ENCODE results near the gene LRIT2. TPM values are rescaled to one million over a fixed set of nuclear protein-coding genes. Genes with fewer than 3 reads are reported as not detected.

LRIT2 gene
- total and polyA plus RNA-seq, 7 experiments from 2014 or later: not detected

DNA sequence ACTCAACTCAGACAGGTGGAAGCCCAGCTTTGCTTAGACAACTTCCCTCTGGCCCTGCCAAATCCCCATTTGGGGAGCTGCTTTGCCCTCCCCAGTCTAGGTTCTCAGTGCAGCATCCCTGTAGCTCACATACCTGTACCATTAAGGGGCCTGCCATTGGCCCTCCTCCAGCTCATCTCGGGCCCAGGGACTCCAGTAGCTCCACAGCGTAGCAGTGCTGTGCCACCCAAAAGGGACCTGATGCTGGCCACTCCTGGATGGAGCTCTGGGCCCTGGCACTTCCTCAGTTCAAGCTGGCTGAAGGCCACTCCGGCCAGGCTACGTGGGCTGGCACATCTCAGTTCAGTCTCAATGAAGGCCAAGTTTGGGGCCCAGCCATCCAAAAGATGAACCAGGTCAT lies 8.6 kb upstream of the LRIT2 start:
- H3K9me3 ChIP-seq (ENCODE audit: control insufficient read depth in 2 of 3, low read length in 3 of 3): no peaks in the 10 kb centered on the region
- H3K27ac ChIP-seq (ENCODE audit: low read depth, low read length): no peak overlapping the region
- H3K4me3 ChIP-seq (ENCODE audit: low read length): no peak overlapping the region
- H3K27ac Mint-ChIP-seq: no peak overlapping the region
- CTCF ChIA-PET: no interaction called here
- ATAC-seq (no peak), DNase-seq (no peak)
- no peaks in the 10 kb centered on the region for H3K4me1 Mint-ChIP-seq
- no peaks in the 10 kb centered on the region for H3K36me3 ChIP-seq (ENCODE audit: control insufficient read depth in 2 of 3, insufficient read depth in 3 of 3, low read length in 3 of 3)
- intact Hi-C loops (cut with micrococcal nuclease): no loop called here
- no peak overlapping the region for H3K4me3 Mint-ChIP-seq
- H3K27me3 Mint-ChIP-seq: peaks cover 5 to 33% (median 16%) of the 10 kb centered on the region in 5 donors
- H3K4me1 ChIP-seq (ENCODE audit: control insufficient read depth in 2 of 2, insufficient read depth in 2 of 2, low read length in 2 of 2): no peaks in the 10 kb centered on the region
- no peaks in the 10 kb centered on the region for H3K27me3 ChIP-seq (ENCODE audit: control insufficient read depth in 2 of 2, insufficient read depth in 2 of 2, low read length in 2 of 2)
- POLR2A ChIA-PET: no interaction called here
- no peaks in the 10 kb centered on the region for H3K36me3 Mint-ChIP-seq
- no peaks in the 10 kb centered on the region for H3K9me3 Mint-ChIP-seq

DNA sequence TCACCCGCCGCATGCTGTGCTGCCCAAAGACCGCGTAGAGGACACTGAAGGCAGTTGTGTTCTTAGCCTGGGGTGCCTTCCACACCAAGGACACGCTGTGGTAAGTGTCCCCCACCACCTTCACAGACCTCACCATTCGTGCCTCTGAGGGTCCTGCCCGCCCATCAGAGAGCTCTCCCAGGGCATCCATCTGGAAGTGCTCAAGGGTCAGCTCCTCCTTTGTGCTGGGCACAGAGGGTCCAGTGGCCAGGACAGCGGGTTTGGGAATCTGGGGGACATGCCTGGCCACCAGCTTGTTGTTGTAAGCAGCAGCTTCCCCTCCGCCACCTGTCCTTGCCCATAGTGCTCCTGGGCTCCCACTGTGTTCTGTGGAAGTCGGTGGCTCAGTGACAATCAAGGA lies 7.0 kb upstream of the LRIT2 start:
- H3K27me3 ChIP-seq (ENCODE audit: control insufficient read depth in 2 of 2, insufficient read depth in 2 of 2, low read length in 2 of 2): no peaks in the 10 kb centered on the region
- H3K9me3 Mint-ChIP-seq: no peaks in the 10 kb centered on the region
- DNase-seq (no peak), ATAC-seq (no peak)
- intact Hi-C loops (cut with micrococcal nuclease): no loop called here
- no peaks in the 10 kb centered on the region for H3K36me3 ChIP-seq (ENCODE audit: control insufficient read depth in 2 of 3, insufficient read depth in 3 of 3, low read length in 3 of 3)
- H3K36me3 Mint-ChIP-seq: no peaks in the 10 kb centered on the region
- no peak overlapping the region for H3K4me3 Mint-ChIP-seq
- H3K4me3 ChIP-seq (ENCODE audit: low read length): no peak overlapping the region
- ChIA-PET CTCF (no interaction called here), POLR2A (no interaction called here)
- H3K9me3 ChIP-seq (ENCODE audit: control insufficient read depth in 2 of 3, low read length in 3 of 3): no peaks in the 10 kb centered on the region
- peaks cover 5 to 39% (median 20%) of the 10 kb centered on the region in 5 donors for H3K27me3 Mint-ChIP-seq
- H3K27ac ChIP-seq (ENCODE audit: low read depth, low read length): no peak overlapping the region
- H3K4me1 ChIP-seq (ENCODE audit: control insufficient read depth in 2 of 2, insufficient read depth in 2 of 2, low read length in 2 of 2): no peaks in the 10 kb centered on the region
- no peaks in the 10 kb centered on the region for H3K4me1 Mint-ChIP-seq
- H3K27ac Mint-ChIP-seq: no peak overlapping the region

DNA sequence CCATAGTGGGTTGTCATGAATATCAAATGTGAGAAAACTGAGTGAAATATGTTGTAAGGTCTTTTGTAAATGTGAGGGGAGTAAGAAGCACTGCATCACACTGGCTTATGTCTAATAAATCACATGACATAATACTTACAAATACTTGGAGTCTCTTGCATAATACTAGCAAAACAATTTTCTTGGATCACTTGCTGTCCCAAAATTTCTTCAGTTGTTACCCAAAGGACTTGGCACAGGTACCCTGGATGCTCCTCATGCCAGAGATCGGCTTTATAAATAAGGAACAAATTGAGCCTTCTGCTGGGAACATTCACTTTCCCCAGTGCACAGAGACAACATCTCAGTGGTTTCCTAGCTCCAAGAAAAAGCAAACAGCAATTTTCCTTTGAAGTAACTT lies 5.0 kb upstream of the LRIT2 start:
- Mint-ChIP-seq H3K27ac (no peak overlapping the region), H3K27me3 (peaks cover 7 to 34% (median 17%) of the 10 kb centered on the region in 5 donors), H3K4me3 (no peak overlapping the region), H3K4me1 (no peaks in the 10 kb centered on the region), H3K9me3 (no peaks in the 10 kb centered on the region), H3K36me3 (no peaks in the 10 kb centered on the region)
- Histone ChIP-seq H3K36me3 (ENCODE audit: control insufficient read depth in 2 of 3, insufficient read depth in 3 of 3, low read length in 3 of 3) (no peaks in the 10 kb centered on the region), H3K9me3 (ENCODE audit: control insufficient read depth in 2 of 3, low read length in 3 of 3) (no peaks in the 10 kb centered on the region), H3K27ac (ENCODE audit: low read depth, low read length) (no peak overlapping the region), H3K4me1 (ENCODE audit: control insufficient read depth in 2 of 2, insufficient read depth in 2 of 2, low read length in 2 of 2) (no peaks in the 10 kb centered on the region), H3K4me3 (ENCODE audit: low read length) (no peak overlapping the region), H3K27me3 (ENCODE audit: control insufficient read depth in 2 of 2, insufficient read depth in 2 of 2, low read length in 2 of 2) (no peaks in the 10 kb centered on the region)
- DNase-seq (no peak), ATAC-seq (no peak)
- intact Hi-C loops (cut with micrococcal nuclease): no loop called here
- ChIA-PET POLR2A (no interaction called here), CTCF (no interaction called here)

DNA sequence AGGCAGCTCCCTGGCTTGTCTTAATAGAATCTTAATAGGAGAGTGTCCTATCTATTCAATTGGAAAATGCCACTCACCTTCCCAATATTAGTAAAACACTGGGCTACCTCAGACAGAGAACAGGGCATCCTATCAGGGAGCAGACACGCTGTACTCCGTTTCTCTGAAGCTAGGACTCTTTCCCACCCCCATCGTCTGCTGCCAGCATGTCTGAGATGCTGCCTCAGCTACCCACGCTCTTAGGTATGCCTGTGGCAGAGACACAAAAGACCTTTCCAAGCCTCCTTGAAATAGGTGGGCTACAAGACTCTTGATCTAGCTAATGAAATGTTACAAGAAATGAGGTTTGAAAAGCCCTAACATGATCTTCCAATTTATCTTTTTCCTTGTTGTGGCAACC lies 2.5 kb upstream of the LRIT2 start:
- no peaks in the 10 kb centered on the region for H3K9me3 ChIP-seq (ENCODE audit: control insufficient read depth in 2 of 3, low read length in 3 of 3)
- Mint-ChIP-seq H3K27ac (no peak overlapping the region), H3K4me3 (no peak overlapping the region), H3K4me1 (no peaks in the 10 kb centered on the region), H3K36me3 (no peaks in the 10 kb centered on the region), H3K27me3 (peaks cover 11 to 42% (median 24%) of the 10 kb centered on the region in 5 donors), H3K9me3 (peaks cover 0 to 2% (median 0%) of the 10 kb centered on the region in 11 donors)
- H3K27me3 ChIP-seq (ENCODE audit: control insufficient read depth in 2 of 2, insufficient read depth in 2 of 2, low read length in 2 of 2): peaks cover 0 to 2% of the 10 kb centered on the region in 2 donors
- no peaks in the 10 kb centered on the region for H3K36me3 ChIP-seq (ENCODE audit: control insufficient read depth in 2 of 3, insufficient read depth in 3 of 3, low read length in 3 of 3)
- ATAC-seq (no peak), DNase-seq (no peak)
- H3K4me1 ChIP-seq (ENCODE audit: control insufficient read depth in 2 of 2, insufficient read depth in 2 of 2, low read length in 2 of 2): no peaks in the 10 kb centered on the region
- intact Hi-C loops (cut with micrococcal nuclease): no loop called here
- H3K27ac ChIP-seq (ENCODE audit: low read depth, low read length): no peak overlapping the region
- POLR2A ChIA-PET: no interaction called here
- H3K4me3 ChIP-seq (ENCODE audit: low read length): no peak overlapping the region
- CTCF ChIA-PET: no interaction called here

DNA sequence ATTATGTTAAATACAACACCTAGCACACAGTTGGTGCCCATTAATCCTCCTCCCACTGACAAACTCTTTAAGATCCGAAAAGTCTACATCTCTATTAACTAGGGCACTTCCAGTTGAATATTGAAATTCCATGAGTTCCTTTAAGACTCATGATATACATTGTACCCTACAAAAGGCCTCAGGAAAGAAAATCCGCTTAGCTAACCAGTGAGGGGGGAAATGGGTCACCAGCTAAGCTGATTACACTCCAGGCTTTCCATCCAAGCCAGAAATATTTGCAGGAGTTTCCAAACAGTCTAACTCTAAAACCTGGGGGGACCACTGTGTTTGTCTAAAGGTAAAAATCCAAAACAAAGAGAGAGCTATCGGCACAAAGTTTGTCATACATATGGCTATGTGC lies 1.3 kb upstream of the LRIT2 start:
- no peak overlapping the region for H3K27ac ChIP-seq (ENCODE audit: low read depth, low read length)
- H3K27me3 Mint-ChIP-seq: peaks cover 11 to 42% (median 24%) of the 10 kb centered on the region in 5 donors
- intact Hi-C loops (cut with micrococcal nuclease): no loop called here
- no peaks in the 10 kb centered on the region for H3K36me3 ChIP-seq (ENCODE audit: control insufficient read depth in 2 of 3, insufficient read depth in 3 of 3, low read length in 3 of 3)
- H3K36me3 Mint-ChIP-seq: no peaks in the 10 kb centered on the region
- peaks cover 0 to 2% (median 0%) of the 10 kb centered on the region in 11 donors for H3K9me3 Mint-ChIP-seq
- H3K4me1 Mint-ChIP-seq: no peaks in the 10 kb centered on the region
- H3K9me3 ChIP-seq (ENCODE audit: control insufficient read depth in 2 of 3, low read length in 3 of 3): no peaks in the 10 kb centered on the region
- no peak overlapping the region for H3K27ac Mint-ChIP-seq
- DNase-seq (no peak), ATAC-seq (no peak)
- H3K27me3 ChIP-seq (ENCODE audit: control insufficient read depth in 2 of 2, insufficient read depth in 2 of 2, low read length in 2 of 2): peaks cover 0 to 2% of the 10 kb centered on the region in 2 donors
- H3K4me1 ChIP-seq (ENCODE audit: control insufficient read depth in 2 of 2, insufficient read depth in 2 of 2, low read length in 2 of 2): no peaks in the 10 kb centered on the region
- H3K4me3 ChIP-seq (ENCODE audit: low read length): no peak overlapping the region
- ChIA-PET CTCF (no interaction called here), POLR2A (no interaction called here)
- no peak overlapping the region for H3K4me3 Mint-ChIP-seq

DNA sequence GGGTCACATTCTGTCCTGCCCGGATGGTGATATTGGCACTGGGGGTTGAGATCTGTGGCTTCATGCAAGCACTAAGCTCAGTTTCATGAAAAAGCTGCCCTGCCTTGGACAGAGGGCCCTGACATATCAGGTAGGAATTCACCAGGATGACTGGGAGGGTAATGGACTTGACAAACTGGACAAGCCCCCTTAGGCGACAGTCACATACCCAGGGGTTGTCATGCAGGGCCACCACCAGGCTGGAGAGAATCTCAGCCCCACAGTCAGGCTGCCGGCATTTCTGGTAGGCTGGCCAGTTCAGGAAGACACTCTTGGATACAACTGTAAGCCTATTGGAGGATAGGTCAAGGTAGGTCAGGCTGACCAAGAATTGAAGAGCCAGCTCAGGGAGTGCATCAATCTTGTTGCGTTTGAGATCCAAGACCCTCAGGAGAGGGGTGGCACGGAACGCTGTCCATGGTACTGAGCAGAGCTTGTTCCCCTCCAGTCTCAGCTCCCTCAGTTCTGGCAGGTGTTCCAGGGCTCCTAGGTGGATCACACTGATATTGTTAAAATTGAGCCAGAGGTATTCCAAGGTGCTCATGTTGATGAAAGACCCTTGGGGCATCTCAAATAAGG lies 824 bp downstream of the LRIT2 start:
- Mint-ChIP-seq H3K27ac (no peak overlapping the region), H3K4me3 (no peak overlapping the region), H3K27me3 (peaks cover 6 to 45% (median 27%) of the 10 kb centered on the region in 5 donors), H3K36me3 (no peaks in the 10 kb centered on the region), H3K9me3 (peaks cover 0 to 2% (median 0%) of the 10 kb centered on the region in 11 donors), H3K4me1 (no peaks in the 10 kb centered on the region)
- Histone ChIP-seq H3K9me3 (ENCODE audit: control insufficient read depth in 2 of 3, low read length in 3 of 3) (no peaks in the 10 kb centered on the region), H3K4me1 (ENCODE audit: control insufficient read depth in 2 of 2, insufficient read depth in 2 of 2, low read length in 2 of 2) (no peaks in the 10 kb centered on the region), H3K36me3 (ENCODE audit: control insufficient read depth in 2 of 3, insufficient read depth in 3 of 3, low read length in 3 of 3) (no peaks in the 10 kb centered on the region), H3K4me3 (ENCODE audit: low read length) (no peak overlapping the region), H3K27ac (ENCODE audit: low read depth, low read length) (no peak overlapping the region), H3K27me3 (ENCODE audit: control insufficient read depth in 2 of 2, insufficient read depth in 2 of 2, low read length in 2 of 2) (peaks cover 0 to 2% of the 10 kb centered on the region in 2 donors)
- ATAC-seq (no peak), DNase-seq (no peak)
- CTCF ChIA-PET: interaction anchor here (0.7 kb wide), 1 partner anchor 213 kb away, joined by 3 read pairs; no protein-coding TSS in a partner anchor
- intact Hi-C loops (cut with micrococcal nuclease): no loop called here
- POLR2A ChIA-PET: no interaction called here

DNA sequence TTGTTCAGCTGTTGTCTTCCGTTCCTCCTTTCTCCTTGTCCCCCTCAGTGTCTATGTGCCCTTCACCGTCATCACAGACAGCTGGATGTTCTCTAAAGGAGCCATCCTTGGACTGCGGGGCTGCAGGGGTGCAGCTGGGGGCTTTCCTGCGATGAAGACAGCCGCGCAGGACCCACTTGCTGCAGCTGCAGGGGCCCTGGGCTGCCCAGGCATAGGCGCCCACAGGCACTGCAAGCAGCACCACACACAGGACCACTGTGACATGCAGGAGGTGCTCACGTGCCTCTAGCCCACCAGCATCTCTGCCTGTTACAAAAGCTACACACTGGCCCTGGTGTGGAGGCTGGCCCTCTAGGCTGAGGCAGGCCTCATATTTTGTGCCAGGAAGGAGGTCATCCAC lies 3.4 kb downstream of the LRIT2 start:
- CTCF ChIA-PET: no interaction called here

More for the DNA sequence above, 3.4 kb downstream of the LRIT2 start:
- Histone ChIP-seq H3K9me3 (ENCODE audit: control insufficient read depth in 2 of 3, low read length in 3 of 3) (no peaks in the 10 kb centered on the region), H3K36me3 (ENCODE audit: control insufficient read depth in 2 of 3, insufficient read depth in 3 of 3, low read length in 3 of 3) (no peaks in the 10 kb centered on the region), H3K27me3 (ENCODE audit: control insufficient read depth in 2 of 2, insufficient read depth in 2 of 2, low read length in 2 of 2) (peaks cover 0 to 2% of the 10 kb centered on the region in 2 donors), H3K27ac (ENCODE audit: low read depth, low read length) (no peak overlapping the region), H3K4me3 (ENCODE audit: low read length) (no peak overlapping the region), H3K4me1 (ENCODE audit: control insufficient read depth in 2 of 2, insufficient read depth in 2 of 2, low read length in 2 of 2) (no peaks in the 10 kb centered on the region)
- Mint-ChIP-seq H3K27me3 (peaks cover 0 to 36% (median 20%) of the 10 kb centered on the region in 5 donors), H3K4me3 (no peak overlapping the region), H3K36me3 (no peaks in the 10 kb centered on the region), H3K4me1 (no peaks in the 10 kb centered on the region), H3K9me3 (peaks cover 0 to 6% (median 2%) of the 10 kb centered on the region in 11 donors), H3K27ac (no peak overlapping the region)
- DNase-seq (no peak), ATAC-seq (no peak)
- intact Hi-C loops (cut with micrococcal nuclease): no loop called here
- POLR2A ChIA-PET: no interaction called here

Measured in naive thymus-derived CD4-positive, alpha-beta T cell (primary cell).